Fibroblast of lung (primary cell): ENCODE results near the gene TLK2.

Experiments
- EZH2 ChIP-seq: IDR thresholded peaks from 2 replicates; pipeline ENCODE4 v1.5.1; 2012; ENCODE audit warnings: low read length, control low read depth, mild to moderate bottlenecking; ENCODE audit errors: missing control alignments
- TF ChIP-seq, protein P1 (sequence below), 2 donors: IDR thresholded peaks in 1 of 2; conservative IDR thresholded peaks in 1 of 2; 1 replicate in 1 of 2; 2 replicates in 1 of 2; pipeline ENCODE4 v1.5.1; 2011 to 2012; ENCODE audit warnings: low read length in 2 of 2, control low read depth in 1 of 2, inconsistent platforms in 1 of 2, low read depth in 1 of 2, mild to moderate bottlenecking in 1 of 2

DNA sequence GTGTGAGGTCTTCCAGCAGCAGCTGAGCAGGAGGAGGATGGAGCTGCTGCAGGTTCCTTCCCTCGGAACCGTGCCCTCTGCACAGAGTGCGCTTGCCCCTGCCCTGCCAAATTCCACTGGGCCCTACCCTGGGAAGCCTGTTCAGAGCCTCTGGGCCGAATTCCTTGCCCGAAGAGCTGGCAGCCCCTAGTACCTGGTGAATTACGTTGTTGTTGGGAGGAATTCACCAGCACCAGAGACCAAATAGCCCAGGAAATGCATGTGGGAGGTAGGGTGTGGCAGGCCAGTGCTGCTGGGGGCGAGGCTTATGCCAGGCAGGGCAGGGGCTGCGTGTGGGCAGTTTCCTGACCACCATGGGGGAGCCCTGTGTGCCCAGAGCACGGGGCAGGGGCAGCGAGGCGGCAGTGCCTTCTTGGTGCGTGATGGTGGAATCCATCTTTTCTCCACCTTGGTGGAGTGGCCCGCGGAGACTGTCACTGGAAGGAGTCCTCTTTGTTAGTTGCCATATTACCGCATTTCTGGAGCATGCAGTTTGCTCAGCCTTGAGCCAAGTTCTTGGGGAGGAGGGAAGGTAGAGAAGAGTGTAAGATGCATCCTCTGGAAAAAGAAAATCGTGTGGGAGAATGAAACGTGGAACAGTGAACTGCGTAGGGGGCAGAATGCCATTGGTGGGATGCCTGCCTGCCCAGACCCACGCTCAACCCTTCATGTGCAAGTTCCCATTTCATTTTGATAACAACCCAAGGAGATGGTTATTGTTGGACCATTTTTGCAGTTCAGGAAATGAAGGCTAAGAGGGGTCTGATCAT lies 151.1 kb downstream of the TLK2 start:
- TF ChIP-seq, protein P1, sequence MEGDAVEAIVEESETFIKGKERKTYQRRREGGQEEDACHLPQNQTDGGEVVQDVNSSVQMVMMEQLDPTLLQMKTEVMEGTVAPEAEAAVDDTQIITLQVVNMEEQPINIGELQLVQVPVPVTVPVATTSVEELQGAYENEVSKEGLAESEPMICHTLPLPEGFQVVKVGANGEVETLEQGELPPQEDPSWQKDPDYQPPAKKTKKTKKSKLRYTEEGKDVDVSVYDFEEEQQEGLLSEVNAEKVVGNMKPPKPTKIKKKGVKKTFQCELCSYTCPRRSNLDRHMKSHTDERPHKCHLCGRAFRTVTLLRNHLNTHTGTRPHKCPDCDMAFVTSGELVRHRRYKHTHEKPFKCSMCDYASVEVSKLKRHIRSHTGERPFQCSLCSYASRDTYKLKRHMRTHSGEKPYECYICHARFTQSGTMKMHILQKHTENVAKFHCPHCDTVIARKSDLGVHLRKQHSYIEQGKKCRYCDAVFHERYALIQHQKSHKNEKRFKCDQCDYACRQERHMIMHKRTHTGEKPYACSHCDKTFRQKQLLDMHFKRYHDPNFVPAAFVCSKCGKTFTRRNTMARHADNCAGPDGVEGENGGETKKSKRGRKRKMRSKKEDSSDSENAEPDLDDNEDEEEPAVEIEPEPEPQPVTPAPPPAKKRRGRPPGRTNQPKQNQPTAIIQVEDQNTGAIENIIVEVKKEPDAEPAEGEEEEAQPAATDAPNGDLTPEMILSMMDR (conservative IDR thresholded peaks at IDR 0.05 in 1 of 2, IDR thresholded peaks at IDR 0.05 in 1 of 2; ENCODE audit: low read depth in 1 of 2, low read length in 2 of 2), result no peak
- no peak for TF ChIP-seq EZH2
